ENCODE results near the gene ACTR2.
"Not testable (repeated sequence)": the region's sequence is repeated elsewhere in the genome, so short reads cannot be mapped to it uniquely, and the experiment has no call there.

Gene ACTR2

DNA sequence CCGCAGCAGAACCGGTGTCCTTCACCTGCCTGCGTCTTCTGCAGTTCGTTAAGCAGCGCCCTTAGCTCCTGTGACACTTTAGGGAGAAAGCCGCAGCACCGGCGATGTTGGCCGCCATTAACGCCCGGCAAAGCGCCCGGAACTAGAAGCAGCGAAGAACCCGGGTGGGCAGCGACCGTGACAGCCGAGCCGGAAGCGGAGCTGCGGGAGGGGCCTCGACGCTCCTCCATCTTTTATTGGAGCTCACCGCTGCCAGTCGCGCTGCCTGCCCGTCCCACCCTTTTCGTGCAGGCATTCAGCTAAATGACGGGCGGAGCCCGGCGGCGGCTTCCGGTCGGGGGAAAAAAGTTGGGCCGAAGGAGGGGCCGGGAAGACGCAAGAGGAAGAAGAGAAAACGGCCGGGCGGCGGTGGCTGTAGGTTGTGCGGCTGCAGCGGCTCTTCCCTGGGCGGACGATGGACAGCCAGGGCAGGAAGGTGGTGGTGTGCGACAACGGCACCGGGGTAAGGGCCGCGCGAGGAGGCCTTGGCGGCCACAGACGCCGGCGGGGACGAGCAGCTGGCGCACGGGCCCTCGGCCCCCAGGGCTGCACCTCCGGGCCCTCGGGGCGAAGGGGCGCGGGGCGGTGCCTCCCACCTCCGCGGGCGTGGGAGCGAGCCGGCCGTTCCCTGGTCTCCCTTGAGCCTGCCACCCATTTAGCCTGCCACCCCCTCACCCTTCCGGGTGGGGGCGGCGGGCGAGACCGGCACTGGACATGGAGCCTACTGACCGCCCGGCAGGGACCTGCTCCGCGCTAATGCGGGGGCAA, at the start of gene ACTR2:
Gene ACTR2, plus strand, starts transcription at position 376 of the 807 bp plus-strand sequence. Its CDS starts 79 bp downstream, at position 455.
- peak; percentile 76 for DNase-seq

DNA sequence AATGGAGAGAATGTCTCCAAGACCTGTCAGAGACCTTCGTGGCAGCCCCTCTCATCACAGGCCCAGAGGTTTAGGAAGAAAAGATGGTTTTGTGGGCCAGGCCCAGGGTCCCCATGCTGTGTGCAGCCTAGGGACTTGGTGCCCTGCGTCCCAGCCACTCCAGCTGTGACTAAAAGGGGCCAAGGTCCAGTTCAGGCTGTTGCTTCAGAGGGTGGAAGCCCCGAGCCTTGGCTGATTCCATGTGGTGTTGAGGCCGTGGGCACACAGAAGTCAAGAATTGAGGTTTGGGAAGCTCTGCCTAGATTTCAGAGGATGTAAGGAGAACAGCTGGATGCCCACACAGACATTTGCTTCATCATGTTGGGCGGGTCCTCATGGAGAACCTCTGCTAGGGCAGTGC, 45.1 kb upstream of the ACTR2 start:
- no peak for DNase-seq

DNA sequence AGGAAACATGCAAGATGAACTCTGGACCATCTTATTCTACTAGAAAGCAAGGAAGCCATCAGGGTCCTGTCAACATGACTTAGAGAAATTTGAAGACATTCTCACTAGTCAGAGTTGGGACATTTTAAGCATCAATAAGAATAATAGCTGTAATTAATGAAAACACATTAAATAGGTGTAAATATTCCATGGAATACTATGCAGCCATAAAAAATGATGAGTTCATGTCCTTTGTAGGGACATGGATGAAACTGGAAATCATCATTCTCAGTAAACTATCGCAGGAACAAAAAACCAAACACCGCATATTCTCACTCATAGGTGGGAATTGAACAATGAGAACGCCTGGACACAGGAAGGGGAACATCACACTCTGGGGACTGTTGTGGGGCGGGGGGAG, 44.2 kb upstream of the ACTR2 start:
- DNase-seq, result not testable (repeated sequence)

DNA sequence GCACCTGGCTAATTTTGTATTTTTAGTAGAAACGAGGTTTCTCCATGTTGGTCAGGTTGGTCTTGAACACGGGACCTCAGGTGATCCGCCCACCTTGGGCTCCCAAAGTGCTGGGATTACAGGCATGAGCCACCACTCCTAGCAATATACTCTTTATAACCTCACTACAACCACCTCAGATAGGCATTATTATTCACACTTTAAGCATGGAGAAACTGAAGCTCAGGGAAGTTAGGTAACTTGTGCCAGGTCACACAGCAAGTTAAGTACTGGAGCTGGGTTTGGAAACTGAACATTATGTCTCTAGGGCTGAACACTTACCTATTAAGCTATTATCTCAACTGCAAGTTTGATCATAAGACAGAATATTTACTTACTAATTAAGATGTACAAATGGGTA, 42.6 kb upstream of the ACTR2 start:
- DNase-seq, result no peak

DNA sequence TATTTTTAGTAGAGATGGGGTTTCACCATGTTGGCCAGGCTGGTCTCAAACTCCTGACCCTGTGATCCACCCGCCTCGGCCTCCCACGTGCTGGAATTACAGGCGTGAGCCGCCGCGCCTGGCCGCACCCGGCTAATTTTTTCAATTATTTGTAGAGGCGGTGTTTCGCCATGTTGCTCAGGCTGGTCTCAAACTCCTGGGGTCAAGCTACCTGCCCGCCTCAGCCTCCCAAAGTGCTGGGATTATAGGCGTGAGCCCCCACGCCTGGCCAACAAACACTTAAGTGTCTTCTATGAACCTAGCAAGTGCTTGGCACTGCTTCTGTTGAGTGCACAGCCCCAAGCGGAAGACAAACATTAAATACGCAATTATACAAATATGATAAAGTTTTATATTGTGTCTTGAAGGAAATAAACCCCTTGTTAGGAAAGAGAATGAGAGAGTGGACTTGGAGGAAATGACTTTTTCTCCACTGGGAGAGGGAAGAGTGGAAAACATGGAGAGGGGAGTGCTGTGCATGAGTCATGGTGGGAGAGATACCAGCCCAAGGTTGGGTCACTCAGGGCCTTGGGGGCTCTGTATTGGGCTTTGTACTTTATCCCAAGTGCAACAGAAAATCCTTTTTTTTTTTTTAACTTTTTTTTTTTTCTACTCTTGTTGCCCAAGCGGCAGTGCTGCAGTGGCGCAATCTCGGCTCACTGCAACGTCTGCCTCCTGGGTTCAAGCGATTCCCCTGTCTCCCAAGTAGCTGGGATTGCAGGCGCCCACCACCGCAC, 41.4 kb upstream of the ACTR2 start:
- no peak for DNase-seq

DNA sequence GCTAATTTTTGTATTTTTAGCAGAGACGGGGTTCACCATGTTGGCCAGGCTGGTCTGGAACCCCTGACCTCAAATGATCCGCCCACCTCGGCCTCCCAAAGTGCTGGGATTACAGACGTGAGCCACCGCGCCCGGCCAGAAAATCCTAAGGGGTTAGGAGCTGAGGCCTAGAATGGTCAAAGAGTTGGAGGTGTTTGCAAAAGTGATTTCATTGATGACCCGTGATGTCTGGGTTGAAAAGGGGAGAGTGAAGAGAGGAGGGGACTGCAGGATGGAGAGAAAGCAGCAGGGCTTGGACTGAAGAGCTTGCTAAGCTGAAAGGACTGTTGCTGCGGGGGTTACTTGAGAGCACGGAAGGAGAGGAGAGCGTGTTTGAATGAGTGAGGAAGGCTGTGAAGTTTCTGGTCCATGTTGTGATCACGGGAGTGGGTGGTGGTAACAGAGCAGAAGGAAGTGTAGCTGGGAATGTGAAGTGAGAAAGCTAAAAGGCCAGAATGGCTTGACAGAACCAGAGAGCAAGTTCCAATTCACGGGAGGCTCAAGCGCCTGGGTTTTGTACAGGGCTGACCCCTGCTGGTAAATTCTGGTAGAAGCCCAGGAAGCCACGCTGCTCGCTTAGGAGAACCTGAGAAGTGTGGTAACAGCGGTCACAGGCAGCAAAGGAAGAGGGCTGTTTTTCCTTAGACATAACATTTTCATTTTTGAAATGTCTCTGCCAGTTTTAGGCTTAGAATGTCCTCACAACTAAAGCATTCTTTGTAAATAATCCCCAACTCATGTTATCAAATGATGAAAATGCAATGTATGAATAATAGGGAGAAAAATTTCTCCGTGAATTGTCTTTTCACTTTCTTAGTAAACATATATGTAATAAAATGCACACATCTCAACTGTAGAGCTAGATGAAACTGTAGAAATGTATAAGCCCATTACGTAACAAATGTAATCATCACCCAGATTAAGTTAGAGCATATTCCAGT, 40.5 kb upstream of the ACTR2 start:
- peak; percentile 13 for DNase-seq

DNA sequence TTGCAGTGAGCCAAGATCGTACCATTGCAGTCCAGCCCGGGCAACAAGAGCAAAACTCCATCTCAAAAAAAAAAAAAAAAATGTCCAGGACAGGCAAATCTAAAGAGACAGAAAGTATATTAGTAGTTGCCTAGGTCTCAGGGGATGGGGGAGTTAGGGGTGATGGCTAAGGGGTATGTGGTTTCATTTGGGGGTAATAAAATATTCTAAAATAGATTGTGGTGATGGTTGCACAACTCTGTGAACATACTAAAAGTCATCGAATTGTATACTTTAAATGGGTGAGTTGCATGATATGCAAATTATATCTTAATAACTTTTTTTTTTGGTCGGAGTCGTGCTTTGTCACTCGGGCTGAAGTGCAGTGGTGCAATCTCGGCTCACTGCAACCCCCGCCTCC, 34.2 kb upstream of the ACTR2 start:
- no peak for DNase-seq

DNA sequence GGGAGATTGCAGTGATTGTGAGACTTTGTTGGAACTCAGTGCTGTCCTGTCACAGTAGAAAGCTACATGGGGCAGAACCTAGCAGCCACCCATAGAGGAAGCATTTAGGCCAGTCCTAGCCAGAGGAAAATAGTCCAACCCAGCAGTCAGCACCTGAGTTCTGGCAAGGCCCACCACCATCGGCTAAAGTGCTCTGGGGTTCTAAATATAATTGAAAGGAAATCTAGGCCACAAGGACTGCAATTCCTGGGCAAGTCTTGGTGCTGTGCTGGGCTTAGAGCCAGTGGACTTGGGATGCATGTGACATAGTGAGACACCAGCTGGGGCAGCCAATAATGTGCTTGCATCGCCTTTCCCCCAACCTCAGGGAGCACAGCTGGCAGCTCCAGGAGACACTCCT, 28.9 kb upstream of the ACTR2 start:
- no peak for DNase-seq

DNA sequence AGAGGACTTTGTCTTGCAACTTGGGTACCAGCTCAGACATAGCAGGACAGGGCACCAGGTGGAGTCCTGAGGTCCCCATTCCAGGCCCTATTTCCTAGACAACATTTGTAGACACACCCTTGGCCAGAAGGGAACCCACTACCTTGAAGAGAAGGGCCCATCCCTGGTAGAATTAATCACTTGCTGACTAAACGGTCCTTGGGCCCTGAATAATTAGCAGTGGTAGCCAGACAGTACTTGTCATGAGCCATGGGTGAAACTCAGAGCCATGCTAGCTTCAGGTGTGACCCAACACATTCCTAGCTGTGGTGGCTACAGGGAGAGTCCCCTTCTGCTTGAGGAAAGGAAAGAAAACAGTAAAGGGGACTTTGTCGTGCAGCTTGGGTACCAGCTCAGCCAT, 28.5 kb upstream of the ACTR2 start:
- DNase-seq, result no peak

DNA sequence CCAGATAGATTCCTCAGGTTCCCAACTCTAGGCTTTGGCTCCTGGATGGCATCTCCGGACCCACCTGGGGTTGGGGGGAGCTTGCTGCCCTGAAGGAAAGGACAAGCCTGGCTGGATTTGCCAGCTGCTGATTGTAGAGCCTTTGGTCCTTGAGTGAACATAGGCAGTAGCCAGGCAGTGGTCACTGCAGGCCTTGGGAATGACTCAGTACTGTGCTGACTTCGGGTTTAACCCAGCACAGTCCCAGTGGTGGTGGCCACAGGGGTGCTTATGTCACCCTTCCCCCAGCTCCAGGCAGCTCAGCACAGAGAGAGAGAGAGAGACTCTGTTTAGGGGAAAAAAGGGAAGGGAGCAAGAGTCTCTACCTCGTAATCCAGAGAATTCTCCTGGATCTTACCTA, 27.7 kb upstream of the ACTR2 start:
- DNase-seq, result no peak

DNA sequence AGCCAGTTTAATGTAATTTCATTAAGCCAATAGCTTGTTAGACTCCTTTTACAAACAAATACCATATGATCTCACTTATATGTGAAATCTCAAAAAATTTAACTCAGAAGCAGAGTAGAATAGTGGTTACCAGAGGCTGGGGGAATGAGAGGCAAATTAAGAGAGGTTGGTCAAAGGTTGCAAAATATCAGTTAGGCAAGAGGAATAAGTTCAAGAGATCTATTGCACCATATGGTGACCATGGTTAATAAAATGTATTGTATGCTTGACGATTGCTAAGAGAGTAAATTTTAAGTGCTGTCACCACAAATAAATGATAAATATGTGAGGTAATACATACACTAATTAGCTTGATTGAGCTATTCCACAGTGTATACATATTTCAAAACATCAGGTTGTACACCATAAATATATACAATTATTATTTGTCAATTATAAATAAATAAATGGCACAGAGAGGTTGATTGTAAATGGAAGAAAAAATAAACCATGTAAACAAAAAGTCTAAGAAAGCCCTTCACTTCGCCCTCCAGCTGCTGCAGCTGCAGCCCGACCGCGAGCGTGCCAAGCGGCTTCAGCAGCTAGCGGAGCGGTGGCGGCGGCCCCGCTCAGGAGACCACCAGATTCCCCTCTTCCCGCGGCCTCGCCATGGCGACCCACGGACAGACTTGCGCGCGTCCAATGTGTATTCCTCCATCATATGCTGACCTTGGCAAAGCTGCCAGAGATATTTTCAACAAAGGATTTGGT, 23.0 kb upstream of the ACTR2 start:
- DNase-seq, result no peak

DNA sequence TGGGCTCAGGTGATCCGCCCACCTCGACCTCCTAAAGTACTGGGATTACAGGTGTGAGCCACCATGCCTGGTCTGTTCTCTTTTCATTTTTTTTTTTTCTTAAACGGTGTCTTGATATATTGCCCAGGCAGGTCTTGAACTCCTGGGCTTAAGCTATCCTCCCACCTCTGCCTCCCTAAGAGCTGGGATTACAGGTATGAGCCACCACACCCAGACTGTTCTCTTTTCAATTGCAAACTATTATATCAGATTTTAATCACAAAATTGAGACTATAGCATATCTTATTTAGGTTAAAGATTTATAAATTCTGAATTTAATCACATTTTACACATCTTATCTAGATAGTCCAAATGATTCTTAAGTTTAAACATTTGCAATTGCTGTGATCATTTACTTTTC, 15.5 kb upstream of the ACTR2 start:
- no peak for DNase-seq

DNA sequence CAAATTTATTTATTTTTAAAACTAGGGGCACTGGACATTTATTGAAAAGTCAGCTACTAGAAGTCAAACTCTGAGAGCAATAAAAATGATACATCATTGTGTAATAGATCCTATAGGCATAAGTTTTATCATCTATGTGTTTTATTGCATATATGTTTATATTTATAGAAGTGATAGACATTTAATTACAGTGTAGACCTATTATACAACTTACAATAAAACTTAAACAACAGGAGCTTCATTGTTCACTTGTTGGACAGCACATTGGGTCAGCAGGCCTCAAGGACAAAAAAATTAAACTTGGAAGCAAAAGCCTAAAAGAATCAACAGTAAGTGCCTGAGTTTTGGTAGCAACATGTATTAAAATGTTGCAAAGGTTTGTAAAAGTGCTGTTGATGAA, 15.0 kb upstream of the ACTR2 start:
- DNase-seq, result no peak

DNA sequence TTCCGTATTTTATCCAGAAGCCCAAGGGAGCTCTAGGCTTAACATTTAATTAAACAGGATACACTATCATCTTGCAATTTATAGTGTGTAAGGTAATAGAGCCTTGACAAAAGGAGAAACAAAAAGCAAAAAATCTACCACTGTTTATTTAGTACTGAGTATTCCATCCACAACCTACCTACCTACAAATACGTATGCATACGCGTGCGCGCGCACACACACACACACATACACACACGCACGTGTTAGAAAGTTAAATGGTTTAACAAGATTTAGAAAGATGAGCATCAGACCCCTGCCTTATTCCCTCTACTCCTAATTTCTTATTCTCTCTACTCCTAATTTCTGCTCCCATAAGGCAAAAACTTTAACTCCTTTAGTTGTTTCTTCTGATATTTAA, 14.6 kb upstream of the ACTR2 start:
- DNase-seq, result no peak

DNA sequence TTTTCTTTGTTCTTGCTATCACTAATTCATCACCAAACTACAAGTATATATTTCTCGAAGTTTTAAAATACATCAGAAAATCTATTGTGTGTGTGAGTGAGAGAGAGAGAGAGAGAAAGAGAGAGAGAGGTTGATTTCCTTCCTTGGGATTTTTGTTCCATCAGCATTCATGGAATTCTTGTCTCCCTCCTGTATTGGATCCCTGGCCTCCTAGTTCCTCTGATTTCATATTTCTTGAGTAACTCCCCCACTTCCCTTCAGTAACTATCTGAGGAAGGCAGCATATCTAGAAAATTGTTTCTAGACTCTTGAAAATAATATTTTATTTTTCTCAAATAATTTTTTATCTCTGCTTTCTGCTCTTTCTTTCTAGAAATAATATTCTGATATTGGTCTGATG, 13.3 kb upstream of the ACTR2 start:
- DNase-seq, result no peak

DNA sequence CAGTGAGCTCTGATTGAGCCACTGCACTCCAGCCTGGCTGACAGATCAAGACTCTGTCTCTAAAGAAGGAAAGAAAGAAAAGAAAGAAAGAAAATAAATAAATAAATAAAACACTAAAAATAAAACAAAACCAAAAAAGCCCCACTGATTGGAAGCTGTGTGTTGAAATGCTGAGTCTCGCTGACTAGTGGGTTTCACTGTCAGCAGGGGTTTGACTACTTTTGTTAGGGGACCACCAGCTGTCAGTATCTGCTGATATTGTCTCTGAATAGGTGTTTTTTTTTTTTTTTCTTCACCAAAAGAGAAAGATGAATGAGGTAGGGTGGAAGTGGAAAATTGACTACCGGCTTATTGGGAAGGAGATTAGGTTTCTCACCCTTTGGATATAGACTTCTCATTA, 12.8 kb upstream of the ACTR2 start:
- no peak for DNase-seq

DNA sequence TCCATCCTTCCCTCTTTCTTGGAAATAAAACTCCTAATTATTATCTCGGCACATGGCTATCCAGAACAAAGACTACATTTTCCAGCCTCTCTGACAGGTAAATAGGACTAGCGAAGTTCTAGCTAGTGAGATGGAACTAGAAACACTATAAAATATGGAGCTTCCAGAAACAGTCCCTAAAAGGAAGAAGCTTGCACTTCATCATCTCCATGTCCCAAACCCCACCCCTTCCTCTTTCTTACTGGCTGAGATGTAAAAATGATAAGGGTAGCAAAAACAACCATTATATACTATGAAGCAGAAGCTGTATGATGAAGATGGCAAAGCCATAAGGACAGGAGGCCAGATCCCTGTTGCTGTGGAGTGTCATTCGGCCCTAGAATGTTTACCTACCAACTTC, 11.7 kb upstream of the ACTR2 start:
- no peak for DNase-seq

DNA sequence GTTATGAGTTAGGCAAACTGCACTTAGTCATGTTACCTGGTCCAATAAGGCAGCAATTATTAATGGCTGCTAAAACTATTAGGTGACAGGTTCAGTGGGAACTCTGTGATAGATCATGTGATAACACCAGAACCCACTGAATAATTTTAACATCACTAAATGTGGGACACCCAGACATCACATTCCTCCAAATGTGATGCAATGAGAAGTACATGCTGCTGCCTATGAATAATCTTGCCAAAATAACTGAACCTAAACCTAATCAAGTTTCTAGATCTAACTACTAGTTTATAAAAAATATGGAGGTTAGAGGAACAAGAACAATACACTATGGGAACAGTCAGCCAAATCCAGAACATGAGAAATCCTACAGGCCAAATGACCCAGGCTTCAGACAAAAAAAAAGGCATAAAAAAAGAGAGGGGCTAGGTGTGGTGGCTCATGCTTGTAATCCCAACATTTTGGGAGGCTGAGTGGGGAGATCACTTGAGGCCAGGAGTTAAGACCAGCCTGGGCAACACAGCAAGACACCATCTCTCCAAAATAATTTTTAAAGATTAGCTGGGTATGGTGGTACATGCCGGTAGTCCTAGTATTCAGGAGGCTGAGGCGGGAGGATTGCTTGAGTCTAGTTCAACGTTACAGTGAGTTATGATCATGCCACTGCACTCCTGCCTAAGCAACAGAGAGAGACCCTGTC, 7.0 kb upstream of the ACTR2 start:
- DNase-seq, result no peak

DNA sequence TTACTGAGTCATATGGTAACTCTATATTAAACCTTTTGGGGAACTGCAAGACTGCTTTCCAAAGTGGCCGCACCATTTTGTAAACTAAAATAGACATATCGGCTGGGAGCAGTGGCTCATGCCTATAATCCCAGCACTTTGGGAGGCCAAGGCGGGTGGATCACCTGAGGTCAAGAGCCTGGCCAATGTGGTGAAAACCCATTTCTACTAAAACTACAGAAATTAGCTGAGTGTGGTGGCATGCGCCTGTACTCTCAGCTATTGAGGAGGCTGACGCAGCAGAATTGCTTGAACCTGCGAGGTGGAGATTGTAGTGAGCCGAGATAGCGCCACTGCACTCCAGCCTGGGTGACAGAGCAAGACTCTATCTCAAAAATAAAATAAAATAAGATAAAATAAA, 6.4 kb upstream of the ACTR2 start:
- DNase-seq, result not testable (repeated sequence)

DNA sequence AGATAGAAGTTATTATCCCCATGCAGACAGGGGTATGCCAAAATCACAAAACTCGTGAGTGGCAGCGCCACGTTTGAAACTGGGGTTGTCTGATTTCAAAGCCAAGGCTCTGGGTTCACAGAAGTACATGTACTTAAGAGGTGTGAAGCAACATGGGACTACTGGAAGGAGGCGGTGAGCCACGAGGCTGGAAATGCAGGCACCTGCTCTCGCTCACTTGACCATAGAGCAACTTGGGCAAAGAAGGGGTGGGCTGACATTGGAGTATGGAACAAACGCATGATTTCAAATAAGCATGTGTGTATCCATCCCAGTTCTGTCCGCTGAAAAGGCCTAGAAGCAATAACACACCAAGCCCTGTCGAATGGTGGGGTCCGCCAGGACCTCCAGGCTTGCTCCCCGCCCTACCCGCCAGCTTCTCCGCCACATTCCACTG, 593 bp upstream of the ACTR2 start:
- no peak for DNase-seq

DNA sequence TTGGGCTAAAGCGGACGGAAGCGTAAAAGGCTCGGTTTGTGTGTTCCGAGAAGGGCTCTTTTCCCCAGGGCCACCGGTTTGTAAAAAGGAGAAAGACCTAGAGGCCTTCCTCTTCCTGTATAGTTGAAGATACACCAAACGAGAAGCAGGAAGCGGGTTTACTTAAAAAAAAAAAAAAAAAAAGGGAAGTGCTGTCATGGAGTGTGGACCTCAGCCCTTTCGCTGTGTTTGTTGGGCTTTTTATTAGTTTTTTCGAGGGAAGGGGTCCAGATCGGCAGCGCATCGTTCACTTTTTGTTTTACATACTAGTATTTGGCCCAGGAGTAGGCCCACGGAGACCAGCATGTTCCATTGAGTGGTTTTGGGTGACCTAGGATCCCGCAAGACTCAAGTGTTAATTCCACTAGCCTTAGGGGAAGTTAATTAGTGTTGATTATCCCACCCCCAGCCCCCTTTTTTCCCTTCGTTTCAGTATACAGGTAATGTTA, 676 bp downstream of the ACTR2 start:
- no peak for DNase-seq

DNA sequence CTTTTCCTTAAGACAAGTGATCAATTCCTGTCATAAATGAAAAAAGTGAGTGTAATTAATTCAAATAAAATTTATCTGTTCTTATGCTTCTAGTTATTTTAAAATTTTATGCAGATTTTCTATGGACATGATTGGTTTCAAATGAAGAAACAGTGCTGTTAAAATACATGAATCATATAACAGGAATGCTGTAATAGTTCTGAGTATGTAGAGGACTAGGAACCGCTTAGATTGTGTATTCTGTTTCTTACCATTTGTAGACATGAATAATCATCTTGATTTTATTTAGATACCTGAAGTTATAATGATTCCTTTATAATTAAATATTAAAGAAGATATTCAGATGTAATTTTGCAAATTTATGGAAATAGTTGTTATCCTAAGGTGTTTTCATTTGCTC, 3.5 kb downstream of the ACTR2 start:
- DNase-seq, result no peak

Data from NCI-H748 treated with DMSO at 0.1 percent for 48 hours (cell line).